Neural cell (in vitro differentiated cells): ENCODE measurements around the gene TTC19. TPM values are rescaled to one million over a fixed set of nuclear protein-coding genes. Genes with fewer than 3 reads are reported as not detected.

ENCODE experiments used
- H2AFZ ChIP-seq: fragments of 200-600, 300-800 bp; sonication (generic), shearing (Covaris generic); 2 replicates; pipeline ENCODE4 v1.6.0; 2014; ENCODE audit warnings: low read depth, mild to moderate bottlenecking, antibody characterized with exemption, low read length, moderate library complexity
- H3F3A ChIP-seq: fragments of 200-600 bp; shearing (Covaris generic); 2 replicates; pipeline ENCODE4 v1.6.1; 2016; ENCODE audit warnings: mild to moderate bottlenecking, moderate library complexity, mixed read lengths, antibody characterized with exemption, low read length; ENCODE audit not compliant: insufficient read depth, poor library complexity, severe bottlenecking
- H3K27ac ChIP-seq: fragments of 200-600, 300-800 bp; sonication (generic), shearing (Covaris generic); 2 replicates; pipeline ENCODE4 v1.5.1; 2014; ENCODE audit warnings: mild to moderate bottlenecking, low read length, moderate library complexity
- H3K27me3 ChIP-seq: fragments of 300-800, 200-600 bp; sonication (generic), shearing (Covaris generic); 2 replicates; pipeline ENCODE4 v1.6.0; 2014; ENCODE audit warnings: mild to moderate bottlenecking, low read depth, low read length, moderate library complexity; ENCODE audit not compliant: insufficient read depth
- H3K36me3 ChIP-seq: fragments of 300-800, 200-600 bp; sonication (generic), shearing (Covaris generic); 2 replicates; pipeline ENCODE4 v1.5.1; 2014; ENCODE audit warnings: mild to moderate bottlenecking, antibody characterized with exemption, low read length, moderate library complexity; ENCODE audit not compliant: insufficient read depth
- H3K4me2 ChIP-seq: fragments of 300-800, 200-600 bp; sonication (generic), shearing (Covaris generic); 2 replicates; pipeline ENCODE4 v1.6.0; 2014; ENCODE audit warnings: mild to moderate bottlenecking, low read length
- H3K4me3 ChIP-seq: fragments of 300-800, 200-600 bp; sonication (generic), shearing (Covaris generic); 2 replicates; pipeline ENCODE4 v1.5.1; 2014; ENCODE audit warnings: mild to moderate bottlenecking, low read length, moderate library complexity
- H3K79me2 ChIP-seq: fragments of 200-600 bp; shearing (Covaris generic); replicated peaks from 2 replicates; pipeline ENCODE4 v1.6.0; 2014; ENCODE audit warnings: mild to moderate bottlenecking, low read length, moderate library complexity; ENCODE audit not compliant: insufficient read depth
- H3K9ac ChIP-seq: fragments of 300-800, 200-600 bp; sonication (generic), shearing (Covaris generic); 2 replicates; pipeline ENCODE4 v1.6.1; 2016; ENCODE audit warnings: mild to moderate bottlenecking, low read length, mixed read lengths
- H3K9me2 ChIP-seq: fragments of 200-600 bp; shearing (Covaris generic); 2 replicates; pipeline ENCODE4 v1.6.1; 2016; ENCODE audit warnings: mild to moderate bottlenecking, low read length, mixed read lengths; ENCODE audit not compliant: insufficient read depth
- H3K9me3 ChIP-seq: fragments of 200-600, 300-800 bp; sonication (generic), shearing (Covaris generic); 2 replicates; pipeline ENCODE4 v1.6.1; 2016; ENCODE audit warnings: mild to moderate bottlenecking, mixed run types, low read length, moderate library complexity, mixed read lengths
- H4K20me1 ChIP-seq: fragments of 200-600 bp; shearing (Covaris generic); 2 replicates; pipeline ENCODE4 v1.6.1; 2016; ENCODE audit warnings: mild to moderate bottlenecking, mixed run types; ENCODE audit not compliant: insufficient read depth
- EP300 ChIP-seq: fragments of 450-650 bp; conservative IDR thresholded peaks from 2 replicates; pipeline ENCODE4 v1.6.1; 2014; ENCODE audit warnings: antibody characterized with exemption, mild to moderate bottlenecking, moderate library complexity; ENCODE audit not compliant: poor library complexity, severe bottlenecking
- EZH2 ChIP-seq: fragments of 200-600, 300-800 bp; shearing (Covaris generic), sonication (generic); IDR thresholded peaks from 2 replicates; pipeline ENCODE4 v1.6.1; 2014; ENCODE audit warnings: antibody characterized with exemption, low read length, borderline replicate concordance, mild to moderate bottlenecking; ENCODE audit not compliant: insufficient read depth, poor library complexity, severe bottlenecking
- MXI1 ChIP-seq: fragments of 450-650 bp; conservative IDR thresholded peaks from 2 replicates; pipeline ENCODE4 v1.6.1; 2014; ENCODE audit warnings: antibody characterized with exemption, mild to moderate bottlenecking; ENCODE audit not compliant: poor library complexity, severe bottlenecking
- POLR2AphosphoS5 ChIP-seq: IDR thresholded peaks from 2 replicates; pipeline ENCODE4 v1.6.1; 2012
- RAD21 ChIP-seq: fragments of 450-650 bp; conservative IDR thresholded peaks from 2 replicates; pipeline ENCODE4 v1.6.1; 2014; ENCODE audit warnings: antibody characterized with exemption, mild to moderate bottlenecking, moderate library complexity
- REST ChIP-seq: IDR thresholded peaks from 2 replicates; pipeline ENCODE4 v1.6.1; 2012; ENCODE audit warnings: borderline replicate concordance
- SMC3 ChIP-seq: fragments of 450-650 bp; conservative IDR thresholded peaks from 2 replicates; pipeline ENCODE4 v1.6.1; 2014; ENCODE audit warnings: antibody characterized with exemption, mild to moderate bottlenecking, moderate library complexity; ENCODE audit not compliant: poor library complexity
- TAF1 ChIP-seq: IDR thresholded peaks from 2 replicates; pipeline ENCODE4 v1.6.1; 2012; ENCODE audit warnings: low read depth
- polyA plus RNA-seq: library from polyadenylated mRNA; depleted of rRNA; stranded (reverse); fragments of >200 nt; gene quantifications from 2 replicates; pipeline ENCODE4 v1.2.3, GENCODE V29; 2014
- TF ChIP-seq, protein P1 (sequence below): fragments of 450-650 bp; IDR thresholded peaks from 2 replicates; pipeline ENCODE4 v1.5.1; 2014; ENCODE audit warnings: antibody characterized with exemption, mild to moderate bottlenecking, moderate library complexity; ENCODE audit not compliant: poor library complexity, severe bottlenecking

The TTC19 gene
- polyA plus RNA-seq, 1 donor from 2014 or later: 97.8 TPM

DNA sequence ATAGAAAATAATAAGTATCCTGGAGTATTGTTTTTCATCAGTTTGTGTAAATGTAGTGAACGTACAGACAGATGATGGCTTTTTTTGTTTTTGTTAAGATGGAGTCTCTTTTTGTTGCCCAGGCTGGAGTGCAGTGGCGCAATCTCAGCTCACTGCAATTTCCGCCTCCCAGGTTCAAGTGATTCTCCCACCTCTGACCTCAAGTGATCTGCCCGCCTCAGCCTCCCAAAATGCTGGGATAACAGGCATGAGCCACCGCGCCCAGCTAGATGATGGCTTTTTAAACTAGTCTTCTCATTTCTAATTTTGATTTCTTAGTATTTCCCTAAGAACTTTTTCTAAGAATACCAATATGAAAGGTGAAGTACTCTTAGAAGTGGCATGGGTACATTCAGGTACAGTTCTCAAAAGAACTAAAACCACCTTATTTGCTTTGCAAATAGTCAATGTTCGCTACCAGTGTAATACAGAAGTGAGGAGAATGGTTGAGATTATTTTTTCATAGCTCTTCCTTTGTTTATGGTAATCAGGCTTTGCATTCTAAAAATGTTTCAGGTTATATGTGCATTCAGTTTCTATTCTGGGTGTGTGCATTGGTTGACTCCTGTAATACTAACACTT lies 34.2 kb downstream of the TTC19 start:
- H3K79me2 ChIP-seq: no peaks in the 10 kb centered on the region
- H3K4me3 ChIP-seq: no peak overlapping the region
- no peaks in the 10 kb centered on the region for H4K20me1 ChIP-seq
- H3K9me3 ChIP-seq: no peaks in the 10 kb centered on the region
- no peak overlapping the region for H3K4me2 ChIP-seq
- H3K9me2 ChIP-seq: no peaks in the 10 kb centered on the region
- TF ChIP-seq EZH2: no peak
- TF ChIP-seq, protein P1, sequence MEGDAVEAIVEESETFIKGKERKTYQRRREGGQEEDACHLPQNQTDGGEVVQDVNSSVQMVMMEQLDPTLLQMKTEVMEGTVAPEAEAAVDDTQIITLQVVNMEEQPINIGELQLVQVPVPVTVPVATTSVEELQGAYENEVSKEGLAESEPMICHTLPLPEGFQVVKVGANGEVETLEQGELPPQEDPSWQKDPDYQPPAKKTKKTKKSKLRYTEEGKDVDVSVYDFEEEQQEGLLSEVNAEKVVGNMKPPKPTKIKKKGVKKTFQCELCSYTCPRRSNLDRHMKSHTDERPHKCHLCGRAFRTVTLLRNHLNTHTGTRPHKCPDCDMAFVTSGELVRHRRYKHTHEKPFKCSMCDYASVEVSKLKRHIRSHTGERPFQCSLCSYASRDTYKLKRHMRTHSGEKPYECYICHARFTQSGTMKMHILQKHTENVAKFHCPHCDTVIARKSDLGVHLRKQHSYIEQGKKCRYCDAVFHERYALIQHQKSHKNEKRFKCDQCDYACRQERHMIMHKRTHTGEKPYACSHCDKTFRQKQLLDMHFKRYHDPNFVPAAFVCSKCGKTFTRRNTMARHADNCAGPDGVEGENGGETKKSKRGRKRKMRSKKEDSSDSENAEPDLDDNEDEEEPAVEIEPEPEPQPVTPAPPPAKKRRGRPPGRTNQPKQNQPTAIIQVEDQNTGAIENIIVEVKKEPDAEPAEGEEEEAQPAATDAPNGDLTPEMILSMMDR: no peak
- H3K27ac ChIP-seq: no peak overlapping the region
- no peak overlapping the region for H3K9ac ChIP-seq
- H3F3A ChIP-seq: no peaks in the 10 kb centered on the region
- peaks cover 12% of the 10 kb centered on the region for H3K36me3 ChIP-seq
- no peaks in the 10 kb centered on the region for H3K27me3 ChIP-seq
- no peak overlapping the region for H2AFZ ChIP-seq

GRCh38 chr17:16036261-16036660 lies 36.6 kb downstream of the TTC19 start:
- H2AFZ ChIP-seq: no peak overlapping the region
- no peak overlapping the region for H3K9ac ChIP-seq
- H3K9me2 ChIP-seq: no peaks in the 10 kb centered on the region
- H3K9me3 ChIP-seq: no peaks in the 10 kb centered on the region
- H3K27me3 ChIP-seq: no peaks in the 10 kb centered on the region
- no peak overlapping the region for H3K4me3 ChIP-seq
- H3K27ac ChIP-seq: no peak overlapping the region
- H3K79me2 ChIP-seq: no peaks in the 10 kb centered on the region
- H3K36me3 ChIP-seq: peaks cover 8% of the 10 kb centered on the region
- no peaks in the 10 kb centered on the region for H4K20me1 ChIP-seq
- H3F3A ChIP-seq: no peaks in the 10 kb centered on the region
- no peak overlapping the region for H3K4me2 ChIP-seq
- no peak for TF ChIP-seq RAD21
- TF ChIP-seq EP300: no peak
- TF ChIP-seq, protein P1: no peak
- TF ChIP-seq EZH2: no peak
- TF ChIP-seq SMC3: no peak
- TF ChIP-seq MXI1: no peak
- TF ChIP-seq REST: no peak
- TF ChIP-seq POLR2AphosphoS5: no peak
- no peak for TF ChIP-seq TAF1
